GM23338 (cell line): ENCODE measurements around the gene GNAI3. TPM values are rescaled to one million over a fixed set of nuclear protein-coding genes. Genes with fewer than 3 reads are reported as not detected.

ENCODE experiments used
- ATAC-seq: fragments of 200-7000 bp; cut with Tn5 transposase; 3 replicates; pipeline ENCODE4 v1.9.1; 2020
- DNase-seq: peaks from one replicate; pipeline ENCODE4 v3.0.0-alpha.2; 2015; ENCODE audit warnings: low spot score
- H2AFZ ChIP-seq: fragments of 200-600 bp; sonication (generic); 2 replicates; pipeline ENCODE4 v1.8.0; 2016; ENCODE audit warnings: antibody characterized with exemption, mild to moderate bottlenecking, moderate library complexity
- H3F3A ChIP-seq: fragments of 200-600 bp; sonication (generic); replicated peaks from 2 replicates; pipeline ENCODE4 v1.8.0; 2017; ENCODE audit warnings: antibody characterized with exemption, mixed run types, low read depth
- H3K27ac ChIP-seq: fragments of 200-600 bp; sonication (generic); 2 replicates; pipeline ENCODE4 v1.6.1; 2016; ENCODE audit warnings: low read depth
- H3K27me3 ChIP-seq: fragments of 200-600 bp; sonication (generic); 2 replicates; pipeline ENCODE4 v1.8.0; 2016; ENCODE audit warnings: mild to moderate bottlenecking, mixed run types, moderate library complexity; ENCODE audit not compliant: insufficient read depth
- H3K36me3 ChIP-seq: fragments of 200-600 bp; sonication (generic); 2 replicates; pipeline ENCODE4 v1.8.0; 2016; ENCODE audit warnings: mild to moderate bottlenecking; ENCODE audit not compliant: insufficient read depth
- H3K4me1 ChIP-seq: fragments of 200-600 bp; sonication (generic); 2 replicates; pipeline ENCODE4 v1.8.0; 2016; ENCODE audit warnings: mild to moderate bottlenecking, moderate library complexity; ENCODE audit not compliant: insufficient read depth
- H3K4me2 ChIP-seq: fragments of 200-600 bp; sonication (generic); 2 replicates; pipeline ENCODE4 v1.7.1; 2017; ENCODE audit warnings: mixed run types
- H3K4me3 ChIP-seq: fragments of 200-600 bp; sonication (generic); 2 replicates; pipeline ENCODE4 v1.6.1; 2016; ENCODE audit warnings: mixed run types
- H3K79me2 ChIP-seq: fragments of 200-600 bp; sonication (generic); replicated peaks from 2 replicates; pipeline ENCODE4 v1.8.0; 2017; ENCODE audit warnings: mild to moderate bottlenecking; ENCODE audit not compliant: insufficient read depth
- H3K9me2 ChIP-seq: fragments of 200-600 bp; sonication (generic); 2 replicates; pipeline ENCODE4 v1.8.0; 2017; ENCODE audit not compliant: insufficient read depth
- H4K20me1 ChIP-seq: fragments of 200-600 bp; sonication (generic); replicated peaks from 2 replicates; pipeline ENCODE4 v1.8.0; 2017; ENCODE audit warnings: mild to moderate bottlenecking; ENCODE audit not compliant: insufficient read depth
- H3K27ac Mint-ChIP-seq: 2 replicates; pipeline ENCODE4 v1.8.0; 2020; ENCODE audit warnings: inconsistent platforms, mild to moderate bottlenecking, moderate library complexity, mixed read lengths
- H3K27me3 Mint-ChIP-seq: 3 replicates; pipeline ENCODE4 v1.8.0; 2022; ENCODE audit warnings: low read depth, mild to moderate bottlenecking, moderate library complexity, mixed read lengths, inconsistent platforms; ENCODE audit not compliant: insufficient read depth, poor library complexity
- H3K36me3 Mint-ChIP-seq: 3 replicates; pipeline ENCODE4 v1.8.0; 2021; ENCODE audit warnings: low read depth, mild to moderate bottlenecking, inconsistent platforms, moderate library complexity, mixed read lengths
- H3K4me1 Mint-ChIP-seq: 3 replicates; pipeline ENCODE4 v1.8.0; 2020; ENCODE audit warnings: mild to moderate bottlenecking, inconsistent platforms, mixed read lengths
- H3K4me3 Mint-ChIP-seq: 3 replicates; pipeline ENCODE4 v1.8.0; 2021; ENCODE audit warnings: moderate library complexity, mild to moderate bottlenecking, inconsistent platforms, mixed read lengths
- H3K9me3 Mint-ChIP-seq: 3 replicates; pipeline ENCODE4 v1.8.0; 2020; ENCODE audit warnings: moderate library complexity, mild to moderate bottlenecking, inconsistent platforms, mixed read lengths
- CREB1 ChIP-seq: fragments of 250-450 bp; sonication (Bioruptor Pico); IDR thresholded peaks from 2 replicates; pipeline ENCODE4 v1.5.0; 2020; ENCODE audit warnings: low read depth, mild to moderate bottlenecking, moderate library complexity
- CTCF ChIP-seq, 2 experiments: fragments of 200-600 bp in 1 of 2; sonication (generic) in 1 of 2; conservative IDR thresholded peaks; 2 replicates each; pipeline versions ENCODE4 v1.5.1 to v1.6.1; 2016 to 2017; ENCODE audit warnings: antibody characterized with exemption in 2 of 2, low read depth in 2 of 2, mild to moderate bottlenecking in 2 of 2, moderate library complexity in 1 of 2
- EZH2 ChIP-seq: fragments of 200-600 bp; sonication (generic); IDR thresholded peaks from one replicate; pipeline ENCODE4 v1.8.0; 2017; ENCODE audit warnings: antibody characterized with exemption, mild to moderate bottlenecking, low read depth; ENCODE audit not compliant: unreplicated experiment
- EZH2phosphoT487 ChIP-seq: fragments of 200-600 bp; sonication (generic); IDR thresholded peaks from one replicate; pipeline ENCODE4 v1.8.1; 2018; ENCODE audit warnings: antibody characterized with exemption; ENCODE audit not compliant: unreplicated experiment
- JUNB ChIP-seq: IDR thresholded peaks from one replicate; pipeline ENCODE4 v1.6.1; 2016; ENCODE audit warnings: antibody characterized with exemption; ENCODE audit not compliant: unreplicated experiment
- NANOG ChIP-seq: IDR thresholded peaks from 2 replicates; pipeline ENCODE4 v1.6.1; 2016; ENCODE audit warnings: antibody characterized with exemption, borderline replicate concordance
- POLR2AphosphoS5 ChIP-seq: IDR thresholded peaks from 2 replicates; pipeline ENCODE4 v1.6.1; 2016; ENCODE audit warnings: antibody characterized with exemption, low read depth
- STAT1 ChIP-seq: IDR thresholded peaks from one replicate; pipeline ENCODE4 v1.6.1; 2016; ENCODE audit warnings: antibody characterized with exemption; ENCODE audit not compliant: unreplicated experiment
- ZNF114 ChIP-seq: fragments of 250-450 bp; sonication (Bioruptor Pico); IDR thresholded peaks from 2 replicates; pipeline ENCODE4 v1.5.0; 2020; ENCODE audit warnings: mild to moderate bottlenecking, moderate library complexity
- ZNF331 ChIP-seq: fragments of 250-450 bp; sonication (Bioruptor Pico); IDR thresholded peaks from 2 replicates; pipeline ENCODE4 v1.5.0; 2020; ENCODE audit warnings: low read depth, mild to moderate bottlenecking, moderate library complexity
- ZNF462 ChIP-seq: fragments of 250-450 bp; sonication (Bioruptor Pico); IDR thresholded peaks from 2 replicates; pipeline ENCODE4 v1.5.0; 2020; ENCODE audit warnings: mild to moderate bottlenecking, moderate library complexity
- polyA plus RNA-seq: library from polyadenylated mRNA; unstranded; fragments of >200 nt; fragmentation: Nextera tagmentation; extraction: Ambion mirVana; gene quantifications from 2 replicates; pipeline ENCODE4 v1.2.1, GENCODE V29; 2016
- total RNA-seq: library from RNA; depleted of rRNA; stranded (reverse); fragments of >200 nt; shearing (Covaris generic); gene quantifications from 2 replicates; pipeline ENCODE4 v1.2.3, GENCODE V29; 2014
- TF ChIP-seq, protein P1 (sequence below): IDR thresholded peaks from 2 replicates; pipeline ENCODE4 v1.6.1; 2016; ENCODE audit warnings: antibody characterized with exemption

GNAI3 gene
- total and polyA plus RNA-seq, 2 experiments from 2014 or later = 4.5 to 10.2 TPM

- Mint-ChIP-seq H3K4me3 (peak overlapping the region; percentile 95), H3K36me3 (no peaks in the 10 kb centered on the region; the same call in 2 of the 3 replicates), H3K4me1 (peaks cover 44% of the 10 kb centered on the region), H3K27me3 (peaks cover 11% of the 10 kb centered on the region), H3K27ac (peak overlapping the region; percentile 65), H3K9me3 (no peaks in the 10 kb centered on the region)
- no peaks in the 10 kb centered on the region for H3K27me3 ChIP-seq
- no peaks in the 10 kb centered on the region for H3K36me3 ChIP-seq
- peak; percentile 14 for ATAC-seq
- H3K4me1 ChIP-seq = peaks cover 17% of the 10 kb centered on the region
- H3K4me2 ChIP-seq = peak overlapping the region; percentile 99
- TF ChIP-seq ZNF331 (CRISPR knock-in tag) = no peak
- TF ChIP-seq EZH2 = no peak
- TF ChIP-seq STAT1 = no peak
- TF ChIP-seq, protein P1, sequence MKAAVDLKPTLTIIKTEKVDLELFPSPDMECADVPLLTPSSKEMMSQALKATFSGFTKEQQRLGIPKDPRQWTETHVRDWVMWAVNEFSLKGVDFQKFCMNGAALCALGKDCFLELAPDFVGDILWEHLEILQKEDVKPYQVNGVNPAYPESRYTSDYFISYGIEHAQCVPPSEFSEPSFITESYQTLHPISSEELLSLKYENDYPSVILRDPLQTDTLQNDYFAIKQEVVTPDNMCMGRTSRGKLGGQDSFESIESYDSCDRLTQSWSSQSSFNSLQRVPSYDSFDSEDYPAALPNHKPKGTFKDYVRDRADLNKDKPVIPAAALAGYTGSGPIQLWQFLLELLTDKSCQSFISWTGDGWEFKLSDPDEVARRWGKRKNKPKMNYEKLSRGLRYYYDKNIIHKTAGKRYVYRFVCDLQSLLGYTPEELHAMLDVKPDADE = no peak
- no peak for TF ChIP-seq JUNB
- TF ChIP-seq EZH2phosphoT487 = no peak
- no peak for TF ChIP-seq ZNF114 (CRISPR knock-in tag)
- TF ChIP-seq CTCF (conservative IDR thresholded peaks at IDR 0.05; ENCODE audit: low read depth in 2 of 2) = no peak
- TF ChIP-seq NANOG = no peak
- TF ChIP-seq CREB1 (CRISPR knock-in tag) = no peak
- TF ChIP-seq POLR2AphosphoS5 = no peak
- H3K79me2 ChIP-seq = peaks cover 37% of the 10 kb centered on the region
- no peaks in the 10 kb centered on the region for H3K9me2 ChIP-seq
- no peak for DNase-seq
- peaks cover 4% of the 10 kb centered on the region; the same call in 1 of the 2 replicates for H4K20me1 ChIP-seq
- no peaks in the 10 kb centered on the region for H3F3A ChIP-seq
- peak overlapping the region; percentile 95 for H2AFZ ChIP-seq
- peak overlapping the region; percentile 97 for H3K4me3 ChIP-seq
- peak overlapping the region; percentile 59; the same call in 1 of the 2 replicates for H3K27ac ChIP-seq
These were observed 72.0 kb downstream of the GNAI3 start for GRCh38 chr1:109620401-109620791.

- peaks cover 47% of the 10 kb centered on the region for H3K4me1 Mint-ChIP-seq
- no peak for TF ChIP-seq ZNF462 (CRISPR knock-in tag)
These were observed 72.4 kb downstream of the GNAI3 start for GRCh38 chr1:109620841-109621286.

More at GRCh38 chr1:109620841-109621286, 72.4 kb downstream of the GNAI3 start:
- no peaks in the 10 kb centered on the region for H3K36me3 ChIP-seq
- peak overlapping the region; percentile 95 for H3K4me3 Mint-ChIP-seq
- H3K27me3 ChIP-seq = no peaks in the 10 kb centered on the region
- peaks cover 11% of the 10 kb centered on the region for H3K27me3 Mint-ChIP-seq
- ATAC-seq (peak; percentile 72), DNase-seq (peak; percentile 95)
- no peak overlapping the region for H3K27ac ChIP-seq
- peak overlapping the region; percentile 65; the same call in 1 of the 2 replicates for H3K27ac Mint-ChIP-seq
- peak overlapping the region; percentile 95 for H2AFZ ChIP-seq
- H3K4me2 ChIP-seq = peak overlapping the region; percentile 99
- peaks cover 37% of the 10 kb centered on the region for H3K79me2 ChIP-seq
- peaks cover 4% of the 10 kb centered on the region; the same call in 1 of the 2 replicates for H4K20me1 ChIP-seq
- H3F3A ChIP-seq = no peaks in the 10 kb centered on the region
- peaks cover 17% of the 10 kb centered on the region for H3K4me1 ChIP-seq
- no peaks in the 10 kb centered on the region for H3K9me3 Mint-ChIP-seq
- no peaks in the 10 kb centered on the region; the same call in 2 of the 3 replicates for H3K36me3 Mint-ChIP-seq
- peak overlapping the region; percentile 97 for H3K4me3 ChIP-seq
- H3K9me2 ChIP-seq = no peaks in the 10 kb centered on the region
